ENCODE measurements around the gene C16orf86. TPM values are rescaled to one million over a fixed set of nuclear protein-coding genes. Genes with fewer than 3 reads are reported as not detected.

The C16orf86 gene
- total RNA-seq, 1 experiment from 2014 or later, result 0.81 TPM

- Histone ChIP-seq H3K27me3 (no peaks in the 10 kb centered on the region), H3K4me3 (peak within 1 kb of the TSS; percentile 71), H3K27ac (peak within 1 kb of the TSS; percentile 9; the same call in 1 of the 2 replicates), H3K36me3 (no peaks in the 10 kb centered on the region), H3K4me1 (no peaks in the 10 kb centered on the region), H3K9me3 (replicated peaks) (no peaks in the 10 kb centered on the region)
- DNase-seq, result peak; percentile 79 to 88
These were observed 6.7 kb upstream of the C16orf86 start, which contains the start of gene ACD for GRCh38 chr16:67659675-67660563. Gene ACD (minus strand): TSS chr16:67660260. CDS start chr16:67660220, 40 bp downstream.

GRCh38 chr16:67660564-67661028 is 6.0 kb upstream of the C16orf86 start, which contains the start of gene PARD6A:
Gene PARD6A (plus strand): TSS chr16:67660960. CDS start chr16:67661039, 79 bp downstream.
- H3K9me3 ChIP-seq (replicated peaks), result no peaks in the 10 kb centered on the region
- DNase-seq, result peak; percentile 94

GRCh38 chr16:67661101-67661761 is 5.4 kb upstream of the C16orf86 start:
- DNase-seq, result peak in 1 of 2 experiments; percentile 20
- no peaks in the 10 kb centered on the region for H3K36me3 ChIP-seq
- H3K27me3 ChIP-seq, result no peaks in the 10 kb centered on the region
- H3K4me1 ChIP-seq, result no peaks in the 10 kb centered on the region
- H3K4me3 ChIP-seq, result peak overlapping the region; percentile 71
- H3K27ac ChIP-seq, result no peak overlapping the region
- H3K9me3 ChIP-seq (replicated peaks), result no peaks in the 10 kb centered on the region

More at GRCh38 chr16:67660564-67661028, 6.0 kb upstream of the C16orf86 start, which contains the start of gene PARD6A:
- Histone ChIP-seq H3K27me3 (no peaks in the 10 kb centered on the region), H3K4me3 (peak within 1 kb of the TSS; percentile 71), H3K4me1 (no peaks in the 10 kb centered on the region), H3K27ac (peak within 1 kb of the TSS; percentile 9; the same call in 1 of the 2 replicates), H3K36me3 (no peaks in the 10 kb centered on the region)

GRCh38 chr16:67661886-67662652 is 4.5 kb upstream of the C16orf86 start:
- no peak overlapping the region for H3K27ac ChIP-seq
- no peaks in the 10 kb centered on the region for H3K27me3 ChIP-seq
- no peaks in the 10 kb centered on the region for H3K9me3 ChIP-seq (replicated peaks)
- no peaks in the 10 kb centered on the region for H3K36me3 ChIP-seq
- H3K4me3 ChIP-seq, result no peak overlapping the region
- H3K4me1 ChIP-seq, result no peaks in the 10 kb centered on the region
- DNase-seq, result no peak

- H3K9me3 ChIP-seq (replicated peaks), result no peaks in the 10 kb centered on the region
- no peak overlapping the region for H3K27ac ChIP-seq
- DNase-seq, result no peak
- H3K4me1 ChIP-seq, result no peaks in the 10 kb centered on the region
- no peak overlapping the region for H3K4me3 ChIP-seq
- H3K27me3 ChIP-seq, result no peaks in the 10 kb centered on the region
- no peaks in the 10 kb centered on the region for H3K36me3 ChIP-seq
These were observed 4.0 kb upstream of the C16orf86 start for GRCh38 chr16:67662653-67663010.

- Histone ChIP-seq H3K9me3 (replicated peaks) (no peaks in the 10 kb centered on the region), H3K4me3 (no peak overlapping the region), H3K27me3 (no peaks in the 10 kb centered on the region), H3K36me3 (no peaks in the 10 kb centered on the region), H3K4me1 (no peaks in the 10 kb centered on the region), H3K27ac (no peak overlapping the region)
- peak; percentile 26 to 32 for DNase-seq
These were observed 3.3 kb upstream of the C16orf86 start for GRCh38 chr16:67663151-67663876.

- H3K27me3 ChIP-seq, result no peaks in the 10 kb centered on the region
- H3K27ac ChIP-seq, result no peak overlapping the region
- H3K9me3 ChIP-seq (replicated peaks), result no peaks in the 10 kb centered on the region
- no peaks in the 10 kb centered on the region for H3K4me1 ChIP-seq
- no peak overlapping the region for H3K4me3 ChIP-seq
- no peak for DNase-seq
- H3K36me3 ChIP-seq, result no peaks in the 10 kb centered on the region
These were observed 2.8 kb upstream of the C16orf86 start for GRCh38 chr16:67663877-67664222.

- H3K9me3 ChIP-seq (replicated peaks), result no peaks in the 10 kb centered on the region
- H3K36me3 ChIP-seq, result no peaks in the 10 kb centered on the region
- H3K27ac ChIP-seq, result no peak overlapping the region
- H3K4me3 ChIP-seq, result no peak overlapping the region
- no peaks in the 10 kb centered on the region for H3K27me3 ChIP-seq
- no peak for DNase-seq
- no peaks in the 10 kb centered on the region for H3K4me1 ChIP-seq
These were observed 2.4 kb upstream of the C16orf86 start for GRCh38 chr16:67664258-67664657.

GRCh38 chr16:67664871-67665270 is 1.7 kb upstream of the C16orf86 start:
- Histone ChIP-seq H3K4me1 (no peaks in the 10 kb centered on the region), H3K9me3 (replicated peaks) (no peaks in the 10 kb centered on the region), H3K36me3 (no peaks in the 10 kb centered on the region), H3K27me3 (no peaks in the 10 kb centered on the region), H3K27ac (no peak overlapping the region), H3K4me3 (no peak overlapping the region)
- DNase-seq, result no peak

- H3K36me3 ChIP-seq, result no peaks in the 10 kb centered on the region
- peak overlapping the region; percentile 55 for H3K4me3 ChIP-seq
- no peak for DNase-seq
- no peaks in the 10 kb centered on the region for H3K9me3 ChIP-seq (replicated peaks)
- H3K27ac ChIP-seq, result no peak overlapping the region
- H3K4me1 ChIP-seq, result no peaks in the 10 kb centered on the region
- H3K27me3 ChIP-seq, result no peaks in the 10 kb centered on the region
These were observed 1.0 kb upstream of the C16orf86 start for GRCh38 chr16:67665598-67665997.

- Histone ChIP-seq H3K9me3 (replicated peaks) (no peaks in the 10 kb centered on the region), H3K27me3 (no peaks in the 10 kb centered on the region), H3K27ac (no peak overlapping the region), H3K4me1 (no peaks in the 10 kb centered on the region), H3K4me3 (peak overlapping the region; percentile 55), H3K36me3 (no peaks in the 10 kb centered on the region)
- DNase-seq, result peak; percentile 27 to 29
These were observed 522 bp upstream of the C16orf86 start for GRCh38 chr16:67666032-67666551.

- Histone ChIP-seq H3K36me3 (no peaks in the 10 kb centered on the region), H3K27ac (no peak overlapping the region), H3K27me3 (no peaks in the 10 kb centered on the region), H3K9me3 (replicated peaks) (no peaks in the 10 kb centered on the region), H3K4me3 (peak overlapping the region; percentile 55), H3K4me1 (no peaks in the 10 kb centered on the region)
- no peak for DNase-seq
These were observed 821 bp downstream of the C16orf86 start for GRCh38 chr16:67667453-67667816.

- H3K4me1 ChIP-seq, result no peaks in the 10 kb centered on the region
- DNase-seq, result peak; percentile 77 to 83
- no peaks in the 10 kb centered on the region for H3K36me3 ChIP-seq
- H3K9me3 ChIP-seq (replicated peaks), result no peaks in the 10 kb centered on the region
- no peak overlapping the region for H3K4me3 ChIP-seq
- no peak overlapping the region for H3K27ac ChIP-seq
- no peaks in the 10 kb centered on the region for H3K27me3 ChIP-seq
These were observed 1.3 kb downstream of the C16orf86 start for GRCh38 chr16:67667817-67668494.

All from SJCRH30 (cell line).